NCI-H526 treated with DMSO at 0.1 percent for 48 hours (cell line): ENCODE results near the gene NFATC2.

Experiments used
- DNase-seq: peaks from one replicate; lab custom pipeline; 2025; lab: John Stamatoyannopoulos, UW

NFATC2 gene

DNA sequence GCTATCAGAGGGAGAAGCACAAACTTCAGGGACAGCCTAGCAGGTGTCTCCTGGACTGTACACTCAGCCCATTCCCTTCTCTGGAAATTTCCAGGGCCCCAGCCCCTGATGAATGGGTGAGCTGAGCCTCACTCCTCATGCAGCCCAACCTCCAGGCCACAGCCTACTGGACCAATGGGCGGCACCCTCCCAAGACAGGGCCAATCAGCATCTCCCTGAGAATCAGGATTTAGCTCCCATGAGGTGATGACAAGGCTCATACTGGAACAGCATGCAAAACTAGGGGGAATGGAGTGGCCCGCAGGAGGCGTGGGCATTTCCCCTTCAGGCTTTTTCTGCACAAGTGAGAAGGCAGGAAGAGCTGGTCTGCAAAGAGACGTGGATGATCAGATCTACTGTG is 29.0 kb downstream of the NFATC2 start:
- no peak for DNase-seq

- DNase-seq = no peak
These were observed 29.9 kb downstream of the NFATC2 start for GRCh38 chr20:51512645-51513044.

- no peak for DNase-seq
These were observed 30.5 kb downstream of the NFATC2 start for GRCh38 chr20:51511861-51512619.

DNA sequence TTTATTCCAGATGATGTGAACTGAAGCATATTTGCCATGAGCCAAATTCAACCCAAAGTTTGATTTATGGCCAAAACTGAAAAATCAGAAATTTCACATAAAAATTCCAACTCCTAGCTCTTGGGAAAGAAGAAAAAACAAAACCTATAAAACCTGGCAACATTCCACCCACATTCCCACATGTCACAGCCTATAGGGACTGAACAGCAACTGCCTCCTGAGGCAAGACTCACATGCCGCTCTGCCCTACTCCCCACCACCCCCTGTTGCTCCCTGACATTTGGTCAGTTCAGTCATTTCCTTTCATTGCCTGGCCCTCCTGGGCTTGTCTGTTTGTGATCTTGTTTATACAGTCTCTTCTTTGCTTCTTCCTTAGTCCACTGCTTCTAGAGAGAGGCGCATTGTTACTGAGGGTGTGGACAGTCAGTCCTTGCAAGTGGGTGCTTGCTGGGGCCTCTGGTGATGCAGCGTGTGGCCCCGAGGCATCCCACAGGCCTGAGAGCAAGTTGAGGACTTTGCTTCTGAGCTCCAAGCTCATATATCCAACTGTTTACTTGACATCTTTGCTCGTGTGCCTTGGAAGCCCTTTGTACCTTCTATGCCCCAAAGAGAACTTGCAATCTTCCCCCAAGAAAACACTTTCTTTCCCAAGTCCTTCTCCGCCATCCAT is 31.4 kb downstream of the NFATC2 start:
- DNase-seq = no peak

DNA sequence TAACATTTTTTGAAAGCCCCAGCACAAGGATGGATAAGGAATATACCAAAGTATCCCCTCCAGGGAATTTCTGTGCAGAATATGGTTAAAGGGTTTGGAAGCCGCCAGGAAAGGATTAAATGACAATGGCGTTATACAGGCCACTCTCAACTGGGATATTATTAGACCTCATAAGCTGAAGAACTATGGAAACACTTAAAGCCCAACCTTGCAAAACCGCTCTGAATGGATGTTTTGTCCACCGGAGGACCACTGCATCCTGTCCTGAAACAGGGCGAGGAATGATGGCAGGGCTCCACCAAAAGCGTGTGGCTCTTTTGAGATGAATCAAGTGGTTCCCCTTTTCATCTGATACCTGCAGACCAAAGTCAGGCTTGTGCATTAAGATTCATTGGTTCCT is 32.4 kb downstream of the NFATC2 start:
- DNase-seq = no peak

GRCh38 chr20:51509208-51509607 is 33.3 kb downstream of the NFATC2 start:
- no peak for DNase-seq

- no peak for DNase-seq
These were observed 33.7 kb downstream of the NFATC2 start for GRCh38 chr20:51508780-51509179.

DNA sequence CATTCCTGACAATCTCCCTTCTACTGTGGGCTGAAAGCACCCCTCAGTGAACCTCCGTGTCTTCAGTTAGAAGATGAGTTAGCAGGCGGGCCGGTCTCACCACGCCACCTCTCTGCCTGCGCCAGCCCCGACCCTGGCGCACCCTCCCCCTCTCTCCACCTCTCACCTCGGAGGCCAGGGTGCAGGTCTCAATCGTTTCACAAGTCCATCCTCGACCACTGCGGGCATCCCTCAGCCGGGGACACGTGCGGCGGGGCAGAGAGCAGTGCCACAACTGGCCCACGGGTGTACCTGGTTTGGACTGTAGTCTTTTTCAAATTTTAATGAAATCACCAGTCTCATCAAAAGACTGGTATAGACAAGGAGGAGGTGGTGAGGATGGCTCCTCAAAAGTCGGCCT is 34.4 kb downstream of the NFATC2 start:
- no peak for DNase-seq

GRCh38 chr20:51507216-51508036 is 35.1 kb downstream of the NFATC2 start:
- no peak for DNase-seq

DNA sequence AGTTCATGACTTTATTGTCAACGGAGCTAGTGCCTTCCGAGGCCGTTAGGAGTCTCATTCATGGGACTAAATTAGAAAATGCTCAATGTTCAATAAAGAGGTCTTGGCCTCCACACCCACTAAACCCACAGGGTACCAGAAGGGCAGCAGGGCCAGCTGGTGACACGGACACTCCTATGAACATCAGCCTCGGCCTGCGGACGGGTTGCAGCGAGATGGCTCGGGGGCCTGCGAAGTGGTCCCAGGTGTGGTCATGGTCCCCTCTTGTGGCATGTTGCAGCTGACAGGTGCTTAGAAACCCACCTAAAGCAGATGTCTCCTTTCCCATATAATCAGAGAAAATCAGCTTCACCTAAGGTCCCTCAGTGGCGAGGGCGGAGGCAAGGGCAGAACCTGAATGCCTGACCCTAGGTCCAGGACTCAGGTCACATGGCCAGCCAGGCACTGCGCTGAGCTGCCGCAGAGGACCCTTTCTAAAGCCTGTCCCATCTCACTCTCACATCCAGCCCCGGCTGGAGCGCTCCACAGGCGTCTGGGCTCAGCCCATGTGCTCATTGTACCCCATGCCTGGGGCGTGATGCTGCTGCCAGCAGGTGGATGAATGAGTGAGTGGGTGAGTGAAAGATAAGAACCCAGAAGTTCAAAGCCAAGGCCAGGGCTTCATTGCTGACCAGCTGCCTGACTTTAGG is 35.8 kb downstream of the NFATC2 start:
- DNase-seq = no peak

DNA sequence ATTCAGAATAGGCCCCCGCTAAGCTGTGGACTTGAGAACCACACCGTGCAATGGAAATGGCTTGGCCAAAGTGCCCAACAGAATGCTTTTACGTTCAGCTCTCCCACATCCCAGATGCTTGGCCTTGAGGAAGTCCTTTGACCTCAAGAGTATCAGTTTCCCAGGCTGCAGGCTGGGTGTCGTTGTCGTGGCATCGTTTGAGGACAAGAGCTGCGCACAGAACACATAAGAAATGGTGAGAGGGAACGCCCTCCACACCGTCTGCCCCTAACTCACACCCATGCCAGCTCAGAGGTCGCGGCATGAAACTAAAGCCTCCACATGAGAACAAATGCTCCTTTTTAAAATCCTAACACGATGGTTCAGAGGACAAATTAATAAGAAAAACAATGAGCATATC is 37.0 kb downstream of the NFATC2 start:
- no peak for DNase-seq

DNA sequence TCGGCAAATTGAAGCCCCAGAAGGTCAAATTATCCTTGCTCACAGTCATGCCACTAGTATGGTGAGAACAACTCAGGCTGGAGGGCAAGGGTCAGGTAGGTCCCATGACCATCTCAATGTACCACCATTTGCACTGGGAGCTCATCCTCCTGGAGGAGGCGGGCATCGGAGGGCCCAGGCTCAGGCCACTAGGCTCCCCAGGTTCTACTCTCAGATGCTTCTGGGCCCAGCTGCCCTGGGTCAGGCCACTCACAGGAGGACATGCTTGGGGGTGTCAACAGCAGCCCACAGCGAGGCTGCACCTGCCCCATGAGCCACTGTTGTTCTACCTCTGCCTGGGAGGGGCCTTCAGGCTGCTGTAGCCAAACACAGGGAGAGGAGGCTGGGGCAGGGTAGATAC is 39.1 kb downstream of the NFATC2 start:
- DNase-seq = no peak

DNA sequence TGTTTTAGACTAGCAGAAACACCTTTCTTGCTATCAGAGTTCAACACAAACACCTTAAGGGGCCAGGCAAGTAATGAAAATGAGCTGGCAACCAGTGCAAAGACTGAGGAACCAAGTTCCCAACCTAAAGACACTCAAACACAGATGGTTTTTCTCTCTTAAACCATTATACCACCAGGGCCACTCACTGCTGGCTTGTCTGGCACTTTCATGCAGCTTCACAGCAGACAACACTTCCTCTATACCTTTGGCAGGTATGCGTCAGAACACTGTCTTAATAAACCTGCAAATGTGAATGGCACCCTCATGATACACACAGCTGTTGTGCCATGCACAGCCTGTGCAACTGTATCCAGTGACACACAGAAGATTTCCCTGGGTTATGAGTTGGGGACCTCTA is 41.6 kb downstream of the NFATC2 start:
- DNase-seq = no peak

- no peak for DNase-seq
These were observed 42.2 kb downstream of the NFATC2 start for GRCh38 chr20:51500311-51500710.

GRCh38 chr20:51498765-51499540 is 43.6 kb downstream of the NFATC2 start:
- no peak for DNase-seq

GRCh38 chr20:51497542-51498467 is 44.7 kb downstream of the NFATC2 start:
- no peak for DNase-seq

GRCh38 chr20:51496964-51497363 is 45.6 kb downstream of the NFATC2 start:
- no peak for DNase-seq

DNA sequence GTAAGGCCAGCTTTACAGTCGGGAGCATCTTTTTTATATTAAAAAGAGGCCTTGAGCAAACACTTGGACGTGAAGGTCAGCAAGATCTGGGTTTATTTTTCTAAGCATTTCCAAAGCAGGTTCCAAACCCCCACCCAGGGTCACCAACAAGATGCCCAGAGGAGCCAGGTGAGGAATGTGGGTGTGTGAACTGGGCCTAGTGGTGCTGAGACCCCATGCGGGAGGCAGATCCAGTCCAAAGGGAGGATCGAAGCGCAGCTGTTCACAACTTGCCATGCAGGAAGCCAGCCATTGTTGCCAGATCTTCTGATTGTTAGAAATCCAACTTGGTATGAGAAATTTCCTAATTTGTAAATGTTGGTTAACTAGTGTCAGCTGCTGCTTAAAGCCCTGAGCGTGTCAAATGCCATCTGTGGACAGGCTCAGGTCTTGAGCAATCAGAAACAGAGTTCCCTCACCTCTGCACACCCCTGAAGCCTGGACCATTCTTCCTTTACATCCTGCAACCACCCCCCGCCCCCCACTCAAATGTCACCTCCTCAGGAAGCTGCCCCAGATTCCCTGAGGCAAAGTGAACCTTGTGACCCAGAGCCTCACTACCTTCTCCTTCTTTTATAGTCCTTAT is 46.5 kb downstream of the NFATC2 start:
- DNase-seq = no peak

DNA sequence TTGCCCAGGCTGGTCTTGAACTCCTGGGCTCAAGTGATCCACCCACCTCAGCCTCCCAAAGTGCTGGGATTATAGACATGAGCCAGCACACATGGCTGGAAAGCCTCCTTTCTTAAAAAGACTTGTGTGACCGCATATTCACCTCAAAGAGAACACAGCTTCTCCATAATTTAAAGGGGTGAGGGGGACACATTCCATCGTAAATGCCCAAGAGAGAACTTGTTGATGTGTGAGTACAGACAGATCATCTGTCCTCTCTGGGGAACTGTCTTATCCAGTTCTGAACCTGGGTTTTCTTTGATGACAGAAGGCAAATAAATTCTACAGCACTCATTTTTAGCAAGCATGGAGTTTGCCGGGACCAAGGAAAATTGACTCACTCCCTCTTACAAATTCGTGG is 47.2 kb downstream of the NFATC2 start:
- no peak for DNase-seq
